H9 (cell line): ENCODE results near the gene ITIH5. TPM values are rescaled to one million over a fixed set of nuclear protein-coding genes. Genes with fewer than 3 reads are reported as not detected.

Experiments
- DNase-seq: peaks from one replicate; pipeline ENCODE4 v3.0.0-alpha.2; 2017
- H2AFZ ChIP-seq: one replicate; pipeline ENCODE4 v1.6.1; 2013; ENCODE audit warnings: mild to moderate bottlenecking, low read length, control low read depth, moderate library complexity
- H2AK5ac ChIP-seq: 2 replicates; pipeline ENCODE4 v1.6.1; 2013; ENCODE audit warnings: low read length, control low read depth, mixed read lengths; ENCODE audit not compliant: insufficient read length
- H2BK120ac ChIP-seq: one replicate; pipeline ENCODE4 v1.6.1; 2013; ENCODE audit warnings: low read depth, mild to moderate bottlenecking, low read length, control low read depth, inconsistent platforms; ENCODE audit not compliant: poor library complexity, severe bottlenecking
- H2BK12ac ChIP-seq: 2 replicates; pipeline ENCODE4 v1.6.1; 2013; ENCODE audit warnings: low read length, control low read depth, mixed read lengths, low read depth; ENCODE audit not compliant: insufficient read length
- H2BK15ac ChIP-seq: 2 replicates; pipeline ENCODE4 v1.6.1; 2013; ENCODE audit warnings: low read depth, low read length, control low read depth
- H2BK20ac ChIP-seq: one replicate; pipeline ENCODE4 v1.6.1; 2013; ENCODE audit warnings: low read depth, mild to moderate bottlenecking, low read length, control low read depth, inconsistent platforms; ENCODE audit not compliant: poor library complexity, severe bottlenecking
- H2BK5ac ChIP-seq: 2 replicates; pipeline ENCODE4 v1.6.1; 2013; ENCODE audit warnings: low read length, control low read depth, mixed read lengths; ENCODE audit not compliant: insufficient read length
- H3K14ac ChIP-seq: 2 replicates; pipeline ENCODE4 v1.6.1; 2013; ENCODE audit warnings: low read length, control low read depth; ENCODE audit not compliant: insufficient read depth
- H3K18ac ChIP-seq: 2 replicates; pipeline ENCODE4 v1.6.1; 2013; ENCODE audit warnings: low read depth, mild to moderate bottlenecking, mixed read lengths, low read length, control low read depth; ENCODE audit not compliant: insufficient read length
- H3K23ac ChIP-seq: 2 replicates; pipeline ENCODE4 v1.6.1; 2013; ENCODE audit warnings: low read length, control low read depth, mixed read lengths, low read depth; ENCODE audit not compliant: insufficient read length
- H3K23me2 ChIP-seq: 2 replicates; pipeline ENCODE4 v1.6.1; 2013; ENCODE audit warnings: low read depth, mild to moderate bottlenecking, mixed read lengths, low read length, control low read depth; ENCODE audit not compliant: insufficient read length, poor library complexity, severe bottlenecking
- H3K27ac ChIP-seq: 2 replicates; pipeline ENCODE4 v1.5.1; 2013; ENCODE audit warnings: low read length, control low read depth, mixed read lengths, low read depth; ENCODE audit not compliant: insufficient read length
- H3K27me3 ChIP-seq: 2 replicates; pipeline ENCODE4 v1.6.1; 2013; ENCODE audit warnings: low read length, control low read depth, inconsistent platforms; ENCODE audit not compliant: insufficient read depth
- H3K4ac ChIP-seq: 2 replicates; pipeline ENCODE4 v1.6.1; 2013; ENCODE audit warnings: low read depth, mild to moderate bottlenecking, control low read depth, inconsistent platforms, low read length, moderate library complexity
- H3K4me1 ChIP-seq: 2 replicates; pipeline ENCODE4 v1.6.1; 2013; ENCODE audit warnings: low read length, control low read depth, inconsistent platforms; ENCODE audit not compliant: insufficient read depth
- H3K4me2 ChIP-seq: 2 replicates; pipeline ENCODE4 v1.6.1; 2013; ENCODE audit warnings: low read length, control low read depth, mixed read lengths; ENCODE audit not compliant: insufficient read length, insufficient read depth
- H3K56ac ChIP-seq: 2 replicates; pipeline ENCODE4 v1.6.1; 2013; ENCODE audit warnings: low read depth, mild to moderate bottlenecking, mixed read lengths, low read length, control low read depth; ENCODE audit not compliant: insufficient read length
- H3K79me1 ChIP-seq: 2 replicates; pipeline ENCODE4 v1.6.1; 2013; ENCODE audit warnings: low read depth, mild to moderate bottlenecking, moderate library complexity, low read length, control low read depth, inconsistent platforms; ENCODE audit not compliant: insufficient read depth, poor library complexity, severe bottlenecking
- H3K79me2 ChIP-seq: 2 replicates; pipeline ENCODE4 v1.6.1; 2013; ENCODE audit warnings: low read length, control low read depth, inconsistent platforms; ENCODE audit not compliant: insufficient read depth
- H3K9ac ChIP-seq: 2 replicates; pipeline ENCODE4 v1.6.1; 2013; ENCODE audit warnings: low read length, control low read depth, mixed read lengths; ENCODE audit not compliant: insufficient read length; ENCODE audit errors: extremely low read depth
- H3K9me3 ChIP-seq: one replicate; pipeline ENCODE4 v1.6.1; 2013; ENCODE audit warnings: low read depth, low read length, inconsistent platforms; ENCODE audit not compliant: control insufficient read depth
- H3T11ph ChIP-seq: one replicate; pipeline ENCODE4 v1.6.1; 2013; ENCODE audit warnings: mild to moderate bottlenecking, low read length, control low read depth, inconsistent platforms
- H4K20me1 ChIP-seq: one replicate; pipeline ENCODE4 v1.6.1; 2013; ENCODE audit not compliant: control insufficient read depth, insufficient read length, insufficient read depth
- H4K5ac ChIP-seq: 2 replicates; pipeline ENCODE4 v1.6.1; 2013; ENCODE audit warnings: low read depth, mild to moderate bottlenecking, mixed read lengths, low read length, control low read depth; ENCODE audit not compliant: insufficient read length
- H4K8ac ChIP-seq: replicated peaks from 2 replicates; pipeline ENCODE4 v1.6.1; 2013; ENCODE audit warnings: low read length, control low read depth, mixed read lengths, low read depth; ENCODE audit not compliant: insufficient read length
- H4K91ac ChIP-seq: 2 replicates; pipeline ENCODE4 v1.6.1; 2013; ENCODE audit warnings: low read depth, mild to moderate bottlenecking, moderate library complexity, mixed read lengths, low read length, control low read depth; ENCODE audit not compliant: insufficient read length
- H3K27ac Mint-ChIP-seq, 3 experiments: 2 replicates in 2 of 3; 3 replicates in 1 of 3; pipeline ENCODE4 v1.8.0; 2020 to 2021; ENCODE audit warnings: mixed read lengths in 3 of 3, mild to moderate bottlenecking in 1 of 3, moderate library complexity in 1 of 3
- H3K27me3 Mint-ChIP-seq: 2 replicates; pipeline ENCODE4 v1.8.0; 2021; ENCODE audit warnings: low read depth, mild to moderate bottlenecking, moderate library complexity, mixed read lengths
- H3K36me3 Mint-ChIP-seq, 3 experiments: 2 replicates in 2 of 3; 3 replicates in 1 of 3; pipeline ENCODE4 v1.8.0; 2020 to 2021; ENCODE audit warnings: low read depth in 3 of 3, mixed read lengths in 3 of 3; ENCODE audit not compliant: insufficient read depth in 1 of 3
- H3K4me1 Mint-ChIP-seq, 2 experiments: 2 replicates each; pipeline ENCODE4 v1.8.0; 2020; ENCODE audit warnings: mixed read lengths in 2 of 2
- H3K4me3 Mint-ChIP-seq, 2 experiments: 2 replicates in 1 of 2; 3 replicates in 1 of 2; pipeline ENCODE4 v1.8.0; 2020 to 2021; ENCODE audit warnings: mild to moderate bottlenecking in 2 of 2, mixed read lengths in 2 of 2, moderate library complexity in 1 of 2
- H3K9me3 Mint-ChIP-seq, 2 experiments: 2 replicates in 1 of 2; 3 replicates in 1 of 2; pipeline ENCODE4 v1.8.0; 2020; ENCODE audit warnings: mild to moderate bottlenecking in 2 of 2, mixed read lengths in 2 of 2, moderate library complexity in 1 of 2
- CTCF ChIP-seq: fragments of 200-600 bp; sonication (generic); conservative IDR thresholded peaks from 3 replicates; pipeline ENCODE4 v1.8.0; 2021; ENCODE audit warnings: antibody characterized with exemption, mild to moderate bottlenecking
- WGBS: extraction: QIAGEN DNeasy Blood & Tissue Kit; methylation state at CpG from one replicate; pipeline ENCODE4 v1.1.7; 2013; ENCODE audit warnings: missing lambda C conversion rate, low lambda C conversion rate, mixed read lengths; ENCODE audit not compliant: insufficient read length; ENCODE audit errors: extremely low coverage; 5-methylcytosine and 5-hydroxymethylcytosine counted together
- total RNA-seq: library from RNA; stranded (reverse); gene quantifications from 2 replicates; pipeline ENCODE4 v1.2.1, GENCODE V29; 2021

ITIH5 gene
- total RNA-seq, 1 experiment from 2014 or later, result 1.3 TPM

DNA sequence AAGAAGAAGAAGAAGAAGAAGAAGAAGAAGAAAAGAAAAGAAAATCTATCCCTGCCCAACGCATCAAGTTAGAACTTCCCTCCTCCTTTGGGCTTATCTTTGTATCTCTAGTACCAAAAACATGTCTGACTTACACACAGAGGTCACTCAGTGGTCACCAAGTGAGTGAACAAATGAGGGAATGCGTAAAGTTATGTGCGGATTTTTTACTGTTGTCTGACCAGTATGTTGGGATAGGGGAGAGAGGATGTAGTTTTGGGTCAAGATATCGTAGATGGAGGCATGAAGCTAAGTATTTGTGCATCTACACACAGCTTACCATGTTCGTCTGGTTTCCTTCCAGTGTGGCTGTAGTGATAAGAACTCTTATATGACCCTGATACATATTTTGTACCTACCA is 99.9 kb downstream of the ITIH5 start:
- Histone ChIP-seq H3K27ac (no peak overlapping the region), H4K91ac (no peak overlapping the region), H3K18ac (no peak overlapping the region), H3T11ph (no peak overlapping the region), H3K4me1 (no peaks in the 10 kb centered on the region), H2BK5ac (no peak overlapping the region), H3K4ac (no peak overlapping the region), H3K9me3 (no peaks in the 10 kb centered on the region), H3K23ac (no peak overlapping the region), H4K20me1 (no peaks in the 10 kb centered on the region), H2AK5ac (no peak overlapping the region), H3K79me1 (no peaks in the 10 kb centered on the region), H2BK120ac (no peak overlapping the region), H3K56ac (no peak overlapping the region), H4K8ac (no peak overlapping the region), H3K27me3 (no peaks in the 10 kb centered on the region), H2BK15ac (no peak overlapping the region), H4K5ac (no peak overlapping the region), H2BK12ac (no peak overlapping the region), H3K4me2 (no peak overlapping the region), H3K14ac (no peak overlapping the region), H3K9ac (no peak overlapping the region), H2AFZ (no peak overlapping the region), H3K23me2 (no peaks in the 10 kb centered on the region), H3K79me2 (no peaks in the 10 kb centered on the region), H2BK20ac (no peak overlapping the region)
- Mint-ChIP-seq H3K4me1 (peaks cover 7 to 10% of the 10 kb centered on the region in 2 experiments), H3K27ac (no peak overlapping the region), H3K9me3 (no peaks in the 10 kb centered on the region), H3K27me3 (peaks cover 8% of the 10 kb centered on the region), H3K4me3 (no peak overlapping the region), H3K36me3 (no peaks in the 10 kb centered on the region)
- TF ChIP-seq CTCF, result no peak
- WGBS, result no CpG with 5 or more reads among the region's 5 CpGs
- no peak for DNase-seq
